Anterior cingulate cortex (tissue), 58 donors: Measurements from ENCODE around the gene COPA.
A peak's percentile ranks its signal among the peaks of the same experiment; 100 is the strongest.
"Not testable (repeated sequence)": the region's sequence is repeated elsewhere in the genome, so short reads cannot be mapped to it uniquely, and the experiment has no call there.

ENCODE experiments used
- DNase-seq, 58 donors: peaks; one replicate each; lab custom pipeline; 2025; lab: John Stamatoyannopoulos, UW

COPA gene

GRCh38 chr1:160338580-160338979 lies 4.5 kb downstream of the COPA start:
- DNase-seq, result no peak

- no peak for DNase-seq
Observed at GRCh38 chr1:160332516-160332915, 10.5 kb downstream of the COPA start.

GRCh38 chr1:160330119-160330518 lies 12.9 kb downstream of the COPA start:
- DNase-seq, result no peak

GRCh38 chr1:160328184-160328583 lies 14.9 kb downstream of the COPA start:
- DNase-seq, result peak in 14 of 58 donors; percentile 7 to 77 (median 21)

- no peak for DNase-seq
Observed at GRCh38 chr1:160326418-160326817, 16.6 kb downstream of the COPA start.

- DNase-seq, result no peak
Observed at GRCh38 chr1:160325252-160325651, 17.8 kb downstream of the COPA start.

GRCh38 chr1:160322831-160323230 lies 20.2 kb downstream of the COPA start:
- DNase-seq, result no peak

GRCh38 chr1:160315359-160315758 lies 27.7 kb downstream of the COPA start:
- no peak for DNase-seq

- DNase-seq, result no peak
Observed at GRCh38 chr1:160309571-160309970, 33.5 kb downstream of the COPA start.

- DNase-seq, result no peak
Observed at GRCh38 chr1:160309185-160309557, 33.9 kb downstream of the COPA start.

GRCh38 chr1:160308451-160309184 lies 34.4 kb downstream of the COPA start:
- no peak for DNase-seq

GRCh38 chr1:160307118-160307791 lies 35.8 kb downstream of the COPA start:
- peak in 5 of 58 donors; percentile 9 to 49 (median 11) for DNase-seq

- no peak for DNase-seq
Observed at GRCh38 chr1:160300173-160300572, 42.9 kb downstream of the COPA start.

- DNase-seq, result no peak
Observed at GRCh38 chr1:160296036-160296435, 47.0 kb downstream of the COPA start.

GRCh38 chr1:160293020-160293968 lies 49.8 kb downstream of the COPA start:
- no peak for DNase-seq

GRCh38 chr1:160291248-160292220 lies 51.5 kb downstream of the COPA start:
- peak in 52 of 58 donors; percentile 5 to 72 (median 41) for DNase-seq

- DNase-seq, result not testable (repeated sequence)
Observed at GRCh38 chr1:160287769-160288168, 55.3 kb downstream of the COPA start.

GRCh38 chr1:160285506-160285905 lies 57.5 kb downstream of the COPA start:
- DNase-seq, result no peak

GRCh38 chr1:160284782-160285344 lies 58.2 kb downstream of the COPA start, which contains the start of gene PEX19:
Gene PEX19, minus strand, starts transcription at chr1:160285133. Its CDS starts 9 bp downstream, at chr1:160285124.
- DNase-seq, result peak; percentile 48 to 97 (median 89)
